H1 (cell line): ENCODE measurements around the gene CEP135. TPM values are rescaled to one million over a fixed set of nuclear protein-coding genes. Genes with fewer than 3 reads are reported as not detected.

ENCODE experiments used
- ATF2 ChIP-seq: IDR thresholded peaks from 2 replicates; pipeline ENCODE4 v1.6.1; 2012; ENCODE audit warnings: low read length, inconsistent platforms
- EZH2 ChIP-seq: fragments of 200-600 bp; sonication (generic); IDR thresholded peaks from 2 replicates; pipeline ENCODE4 v1.7.1; 2012; ENCODE audit warnings: low read depth, mild to moderate bottlenecking, moderate library complexity, low read length, inconsistent platforms; ENCODE audit not compliant: severe bottlenecking
- SAP30 ChIP-seq: fragments of 300-600 bp; sonication (generic); IDR thresholded peaks from 2 replicates; pipeline ENCODE4 v1.7.1; 2012; ENCODE audit warnings: low read length, moderate library complexity, mild to moderate bottlenecking, inconsistent platforms; ENCODE audit not compliant: insufficient read depth, insufficient replicate concordance
- SP1 ChIP-seq: IDR thresholded peaks from 2 replicates; pipeline ENCODE4 v1.6.1; 2011; ENCODE audit warnings: low read depth, low read length
- TAF7 ChIP-seq: optimal IDR thresholded peaks from 2 replicates; pipeline ENCODE3; 2011; ENCODE audit warnings: low read depth, mild to moderate bottlenecking, inconsistent platforms, low read length, moderate library complexity, borderline replicate concordance
- USF2 ChIP-seq: IDR thresholded peaks from 2 replicates; pipeline ENCODE4 v1.6.1; 2011; ENCODE audit warnings: low read length, improper control_type of control experiment
- polyA plus RNA-seq, 7 experiments: library from polyadenylated mRNA; depleted of rRNA in 3 of 7; stranded (reverse) in 5 of 7; unstranded in 2 of 7; fragments of >200 nt in 5 of 7; fragments of 200-250 nt in 2 of 7; gene quantifications; 1 replicate in 5 of 7; 2 replicates in 1 of 7; 4 replicates in 1 of 7; pipeline versions ENCODE4 v1.2.1 to v1.2.3, GENCODE V29; 2011 to 2013; ENCODE audit warnings: missing spikeins in 2 of 7, mixed read lengths in 2 of 7
- total RNA-seq: library from RNA; stranded (reverse); fragmentation: NEBNext Ultra II Directional; extraction: Animal tissue kit (Norgen Biotek cat#: 25700); gene quantifications from 2 replicates; pipeline ENCODE4 v1.2.1, GENCODE V29; 2021

The CEP135 gene
- total and polyA plus RNA-seq, 2 of the 8 experiments (the other 6 are each of a cell fraction or from before 2014, with no cell fraction given): 2.7 to 14.5 TPM

- TF ChIP-seq SAP30 (no peak), EZH2 (no peak), SP1 (0 out of 2 replicates have a peak, but pooled peaks have one; percentile 50), USF2 (no peak), TAF7 (no peak), ATF2 (no peak)
Observed at GRCh38 chr4:55973650-55974049, 24.9 kb downstream of the CEP135 start (continued).
